Hematopoietic multipotent progenitor cell treated with erythropoietin and hydrocortisone succinate and interleukin-3 and kit ligand, for 8 days (in vitro differentiated cells): ENCODE data around the gene CCDC78.
A peak's percentile ranks its signal among the peaks of the same experiment; 100 is the strongest.

Source experiments
- DNase-seq: peaks from one replicate; pipeline ENCODE4 v3.0.0-alpha.2; 2015

CCDC78 gene

GRCh38 chr16:709566-710499, 16.4 kb downstream of the CCDC78 start:
- peak; percentile 44 for DNase-seq

- DNase-seq, result no peak
Observed at GRCh38 chr16:708959-709358, 17.3 kb downstream of the CCDC78 start.

GRCh38 chr16:708019-708418, 18.2 kb downstream of the CCDC78 start:
- DNase-seq, result no peak

GRCh38 chr16:707062-707538, 19.1 kb downstream of the CCDC78 start:
- DNase-seq, result no peak

DNA sequence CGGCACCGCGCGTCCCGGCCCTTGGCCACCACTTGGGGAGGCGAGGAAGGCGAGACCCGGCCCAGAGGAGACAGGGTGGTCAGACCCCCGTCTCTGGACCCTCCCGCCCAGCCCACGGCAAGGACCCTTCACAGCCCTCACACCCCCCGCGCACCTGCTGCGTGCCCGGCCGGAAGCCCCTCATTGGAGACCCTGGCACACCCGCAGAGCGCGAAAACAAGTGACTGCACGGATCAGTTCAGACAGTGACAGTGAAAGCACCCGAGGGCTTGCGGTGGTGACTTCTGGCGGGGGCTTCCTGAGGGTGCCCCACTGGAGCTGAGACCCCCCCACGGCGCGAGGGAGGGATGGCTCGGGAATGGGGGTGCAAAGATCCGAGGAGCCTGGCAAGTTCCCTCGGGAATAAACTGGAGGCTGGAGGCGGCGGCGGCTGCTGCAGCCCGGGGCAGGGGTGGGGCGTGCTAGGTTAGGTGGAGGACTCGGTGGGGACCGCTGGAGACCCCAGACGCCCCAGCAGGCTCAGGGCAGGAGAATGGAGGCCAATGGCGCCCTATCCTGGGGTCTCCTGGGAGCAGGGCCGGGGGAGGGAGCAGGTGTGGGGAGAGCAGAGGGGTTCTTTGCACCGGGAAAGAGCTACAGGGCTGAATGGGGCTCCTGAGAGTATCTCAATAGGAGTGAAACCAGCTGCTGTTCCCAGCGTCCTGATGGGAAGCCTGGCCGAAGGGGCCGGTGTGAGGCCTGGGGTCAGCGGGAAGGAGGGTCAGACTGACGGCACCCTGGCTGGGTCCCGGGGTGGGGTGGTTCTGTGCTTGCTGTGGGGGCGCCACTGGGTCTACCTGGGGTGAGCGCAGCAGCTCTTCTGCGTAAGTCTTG, 19.8 kb downstream of the CCDC78 start:
- no peak for DNase-seq

- no peak for DNase-seq
Observed at GRCh38 chr16:705431-706188, 20.6 kb downstream of the CCDC78 start, which contains the start of gene FBXL16. FBXL16 (minus strand) TSS chr16:705801; CDS start chr16:697405, 8,396 bp downstream.

DNA sequence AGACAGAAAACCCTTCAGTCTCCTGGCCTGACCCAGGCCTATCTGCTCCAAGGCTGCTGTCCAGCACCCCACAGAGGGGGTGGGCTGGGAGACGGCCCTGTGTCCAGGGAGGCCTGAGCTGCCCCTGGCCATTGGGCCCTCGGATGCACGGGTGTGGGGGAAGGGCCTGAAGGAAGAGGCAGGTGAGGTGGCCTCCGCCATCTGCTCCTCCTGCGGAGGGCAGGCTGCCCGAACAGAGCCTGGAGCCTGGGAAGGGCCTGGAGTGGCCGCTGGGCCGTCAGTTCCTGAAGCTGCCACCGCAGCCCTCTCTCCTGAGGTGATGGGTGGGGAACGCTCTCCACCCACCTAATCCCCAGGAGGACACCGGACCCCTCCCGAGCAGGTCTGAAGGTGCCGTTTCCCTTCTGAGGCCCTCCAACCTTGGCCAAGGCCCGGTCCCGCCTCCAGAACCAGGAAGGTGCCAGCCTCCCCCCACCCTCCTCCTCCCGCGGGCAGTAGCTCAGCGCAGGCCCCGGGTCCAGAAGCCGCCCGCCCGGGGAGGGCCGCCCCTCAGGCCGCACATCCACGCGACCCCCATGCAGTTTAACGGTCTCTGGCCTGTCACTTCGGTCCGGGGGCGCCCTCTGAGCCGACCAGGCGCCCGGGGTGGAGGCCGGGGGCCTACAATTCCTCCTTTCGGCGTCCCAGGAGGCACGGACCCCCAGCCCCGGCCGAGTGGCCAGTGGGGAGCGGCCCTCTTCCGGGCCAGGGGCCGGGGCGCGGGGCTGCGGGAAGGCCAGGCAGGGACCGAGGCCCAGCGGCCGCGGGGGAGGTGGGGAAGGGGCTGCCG, 21.5 kb downstream of the CCDC78 start:
- DNase-seq, result no peak

- DNase-seq, result no peak
Observed at GRCh38 chr16:704047-704446, 22.2 kb downstream of the CCDC78 start.

- no peak for DNase-seq
Observed at GRCh38 chr16:703406-703805, 22.8 kb downstream of the CCDC78 start.

GRCh38 chr16:702341-702740, 23.9 kb downstream of the CCDC78 start:
- DNase-seq, result no peak

GRCh38 chr16:700684-701584, 25.3 kb downstream of the CCDC78 start:
- DNase-seq, result no peak

- no peak for DNase-seq
Observed at GRCh38 chr16:698911-699671, 27.2 kb downstream of the CCDC78 start.

DNA sequence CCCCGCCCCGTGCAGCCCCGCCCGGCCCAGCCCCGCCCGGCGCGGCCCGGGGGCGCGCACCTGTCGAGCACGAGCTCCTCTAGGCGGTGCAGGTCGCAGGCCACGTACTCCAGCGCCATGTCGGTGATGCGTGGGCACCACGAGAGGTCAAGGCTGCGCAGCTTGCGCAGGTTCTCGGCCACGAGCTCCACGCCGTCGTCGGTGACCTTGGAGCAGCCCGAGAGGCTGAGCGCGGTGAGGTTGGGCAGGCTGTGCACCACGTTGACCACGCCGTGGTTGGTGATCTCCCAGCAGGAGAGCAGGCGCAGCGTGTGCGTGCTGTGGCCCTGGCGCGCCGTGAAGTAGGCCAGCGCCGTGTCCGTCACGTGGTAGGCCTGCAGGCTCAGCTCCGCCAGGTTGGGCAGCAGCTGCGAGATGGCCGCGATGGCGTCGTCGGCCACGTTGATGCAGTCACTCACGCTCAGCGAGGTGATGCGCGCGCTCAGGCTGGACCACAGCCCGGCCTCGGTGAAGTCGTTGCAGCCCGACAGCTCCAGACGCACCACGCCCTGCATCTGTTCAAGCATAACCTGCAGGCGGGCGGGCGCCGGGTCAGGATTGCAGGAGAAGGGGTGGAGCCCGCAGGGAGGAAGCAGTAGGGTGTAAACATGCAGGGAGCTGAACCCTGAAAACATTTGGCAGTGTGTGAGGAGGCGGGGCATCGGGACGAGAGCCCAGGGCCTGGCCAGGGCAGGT, 30.7 kb downstream of the CCDC78 start:
- peak; percentile 61 for DNase-seq

DNA sequence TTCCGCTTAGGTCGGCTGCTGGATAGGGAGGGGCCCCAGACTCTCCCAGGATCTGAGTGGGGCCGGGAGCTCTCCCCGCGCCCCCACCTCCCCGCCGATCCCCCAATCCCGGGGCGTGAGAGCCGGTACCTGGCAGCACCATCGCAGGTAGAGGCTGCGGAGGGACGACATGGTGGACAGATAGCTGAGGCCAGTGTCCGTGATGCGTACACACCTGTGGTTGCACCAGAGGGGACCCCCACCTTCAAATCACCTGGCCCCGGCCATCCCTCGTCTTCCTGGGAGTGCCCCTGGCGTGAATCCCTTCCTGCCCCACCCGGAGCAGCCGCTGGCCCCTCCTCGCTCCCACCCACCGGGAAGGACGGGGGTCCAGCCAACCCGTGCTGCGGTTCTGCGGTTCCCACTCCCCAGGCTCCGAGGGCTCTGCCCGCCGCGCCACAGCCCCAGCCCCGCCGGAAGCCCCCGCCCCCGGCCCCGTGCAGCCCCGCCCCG, 31.3 kb downstream of the CCDC78 start:
- DNase-seq, result no peak

GRCh38 chr16:694187-694862, 31.9 kb downstream of the CCDC78 start:
- DNase-seq, result no peak

DNA sequence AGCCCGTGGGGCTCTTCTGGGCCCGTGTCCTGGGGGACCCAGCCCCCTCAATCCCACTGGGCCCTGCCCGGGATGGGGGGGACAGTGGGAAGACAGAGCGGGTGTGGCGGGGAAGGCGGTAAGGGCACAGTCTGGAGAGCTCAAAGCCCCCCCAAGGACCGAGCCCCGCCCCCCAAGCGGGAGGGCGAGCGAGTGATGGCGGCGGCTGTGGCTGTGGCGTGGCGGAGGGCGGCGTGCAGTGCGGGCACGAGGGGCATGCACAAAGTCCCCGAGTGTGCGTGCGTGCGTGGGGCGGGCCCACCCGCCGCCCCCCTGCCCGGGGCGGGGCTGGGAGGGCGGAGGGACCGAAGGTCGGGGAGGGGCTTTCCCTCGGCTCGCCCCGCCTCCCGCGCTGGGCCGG, 32.5 kb downstream of the CCDC78 start:
- no peak for DNase-seq

GRCh38 chr16:693364-693763, 32.9 kb downstream of the CCDC78 start:
- DNase-seq, result no peak

- no peak for DNase-seq
Observed at GRCh38 chr16:692356-693108, 33.7 kb downstream of the CCDC78 start.
